Esophagus squamous epithelium (tissue), 4 donors: ENCODE results near the gene ZNF157.

Source experiments
- CTCF ChIP-seq, 6 experiments: fragments of 450-650 bp in 4 of 6; fragments of 200-600 bp in 2 of 6; sonication (generic) in 2 of 6; IDR thresholded peaks; one replicate each; pipeline ENCODE4 v1.5.1; 2016 to 2019; ENCODE audit warnings: antibody characterized with exemption in 6 of 6, mild to moderate bottlenecking in 4 of 6, moderate library complexity in 4 of 6
- POLR2A ChIP-seq, 4 donors: fragments of 450-650 bp; IDR thresholded peaks; one replicate each; pipeline ENCODE4 v1.6.1; 2017; ENCODE audit warnings: antibody characterized with exemption in 4 of 4, mild to moderate bottlenecking in 4 of 4, moderate library complexity in 3 of 4

GRCh38 chrX:47373198-47373597 lies 2.8 kb downstream of the ZNF157 start:
- no peak for TF ChIP-seq CTCF (IDR thresholded peaks at IDR 0.05)
- TF ChIP-seq POLR2A (IDR thresholded peaks at IDR 0.05): no peak
